ENCODE results near the gene ZNF768.
"Not testable (repeated sequence)": the region's sequence is repeated elsewhere in the genome, so short reads cannot be mapped to it uniquely, and the experiment has no call there.

Gene ZNF768

DNA sequence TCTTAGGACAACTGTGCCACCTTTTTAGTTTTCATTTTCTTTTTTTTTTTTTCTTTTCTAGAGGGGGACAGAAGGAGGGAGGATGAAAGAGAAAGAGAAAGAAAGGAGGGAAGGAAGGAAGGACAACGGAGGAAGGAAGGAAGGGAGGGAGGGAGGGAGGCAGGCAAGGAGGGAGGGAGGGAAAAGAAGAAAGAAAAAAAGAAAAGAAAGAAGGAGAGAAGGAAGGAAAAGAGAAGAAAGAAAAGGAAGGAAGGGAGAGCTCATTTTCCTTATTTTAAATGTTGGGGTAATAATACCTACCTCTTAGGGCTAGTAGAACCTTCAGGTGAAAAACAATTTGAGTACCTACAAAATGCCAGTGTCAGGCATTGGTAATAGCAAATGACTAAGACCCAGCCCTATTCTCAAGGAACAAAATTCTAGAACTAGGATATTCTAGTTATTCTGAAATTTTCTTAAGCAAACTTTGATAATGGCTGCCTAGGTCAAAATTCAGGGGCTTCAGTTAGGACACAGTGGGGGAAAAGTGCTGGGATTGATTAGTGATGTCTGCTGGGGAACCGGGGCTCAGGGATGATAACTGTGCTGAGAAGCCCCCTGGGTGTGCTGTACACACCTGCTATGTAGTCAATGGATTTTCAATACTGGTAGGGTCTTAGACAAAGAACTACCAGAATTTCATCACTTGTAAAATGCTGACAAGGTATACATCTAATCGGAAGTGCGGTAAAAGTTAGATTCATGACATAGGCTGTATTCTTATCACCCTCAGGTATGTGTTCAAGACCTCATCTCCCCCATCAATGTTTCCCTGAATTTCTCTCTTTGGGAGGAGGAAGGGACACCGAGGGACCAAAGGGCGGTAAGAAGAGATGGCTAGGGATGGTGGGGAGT lies 22.7 kb downstream of the ZNF768 start:
- DNase-seq = no peak

DNA sequence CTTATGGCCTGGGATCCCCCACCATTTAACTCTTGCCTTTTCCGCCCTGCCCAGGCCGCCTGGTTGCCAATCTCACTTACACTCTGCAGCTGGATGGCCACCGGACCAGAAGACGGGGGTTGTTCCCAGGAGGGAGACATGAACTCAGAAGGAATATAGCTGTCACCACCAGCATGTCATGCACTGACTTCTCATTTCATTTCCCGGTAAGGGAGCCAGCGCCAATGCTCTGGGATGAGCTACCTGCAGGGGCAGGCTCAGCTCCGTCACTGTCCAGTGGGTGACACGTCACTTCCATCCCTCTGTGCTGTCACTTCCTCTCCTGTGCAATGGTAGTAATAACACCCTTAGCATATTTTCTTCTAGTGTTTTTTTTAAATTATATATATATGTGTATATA lies 27.1 kb downstream of the ZNF768 start:
- DNase-seq = peak; percentile 56

DNA sequence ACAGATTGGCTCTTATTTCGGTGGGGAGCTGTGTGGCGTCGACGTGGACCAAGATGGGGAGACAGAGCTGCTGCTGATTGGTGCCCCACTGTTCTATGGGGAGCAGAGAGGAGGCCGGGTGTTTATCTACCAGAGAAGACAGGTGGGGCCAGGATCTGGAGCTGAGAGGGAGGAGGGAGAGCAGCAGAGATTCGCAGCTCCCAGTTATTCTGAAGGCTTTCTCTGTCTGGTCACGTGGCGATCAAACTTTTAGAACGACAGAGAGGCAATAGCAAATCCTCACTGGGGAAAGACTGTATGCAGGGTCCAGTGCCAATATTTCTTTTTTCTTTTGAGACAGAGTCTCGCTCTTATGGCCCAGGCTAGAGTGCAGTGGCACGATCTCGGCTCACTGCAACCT lies 31.7 kb downstream of the ZNF768 start:
- no peak for DNase-seq

DNA sequence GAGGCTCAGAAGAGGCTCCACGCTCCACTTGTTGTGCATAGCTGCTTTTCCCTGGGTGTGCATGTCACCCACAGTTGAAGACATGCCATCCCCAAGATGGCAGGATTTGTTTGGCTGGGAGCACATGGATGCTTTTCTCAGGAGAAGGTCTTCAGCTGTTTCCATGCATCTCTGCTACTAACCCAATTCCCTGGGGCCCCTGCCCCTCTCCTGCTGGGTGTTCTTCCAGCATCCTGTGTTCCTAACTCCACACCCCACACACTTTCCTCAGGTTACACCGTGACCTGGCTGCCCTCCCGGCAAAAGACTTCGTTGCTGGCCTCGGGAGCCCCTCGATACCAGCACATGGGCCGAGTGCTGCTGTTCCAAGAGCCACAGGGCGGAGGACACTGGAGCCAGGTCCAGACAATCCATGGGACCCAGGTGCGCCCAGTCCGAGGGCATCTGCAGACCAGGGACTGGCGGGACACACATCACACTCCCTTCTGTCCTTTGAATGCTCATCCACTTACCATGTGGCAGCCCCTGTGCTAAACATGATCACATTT lies 32.4 kb downstream of the ZNF768 start:
- DNase-seq = no peak

DNA sequence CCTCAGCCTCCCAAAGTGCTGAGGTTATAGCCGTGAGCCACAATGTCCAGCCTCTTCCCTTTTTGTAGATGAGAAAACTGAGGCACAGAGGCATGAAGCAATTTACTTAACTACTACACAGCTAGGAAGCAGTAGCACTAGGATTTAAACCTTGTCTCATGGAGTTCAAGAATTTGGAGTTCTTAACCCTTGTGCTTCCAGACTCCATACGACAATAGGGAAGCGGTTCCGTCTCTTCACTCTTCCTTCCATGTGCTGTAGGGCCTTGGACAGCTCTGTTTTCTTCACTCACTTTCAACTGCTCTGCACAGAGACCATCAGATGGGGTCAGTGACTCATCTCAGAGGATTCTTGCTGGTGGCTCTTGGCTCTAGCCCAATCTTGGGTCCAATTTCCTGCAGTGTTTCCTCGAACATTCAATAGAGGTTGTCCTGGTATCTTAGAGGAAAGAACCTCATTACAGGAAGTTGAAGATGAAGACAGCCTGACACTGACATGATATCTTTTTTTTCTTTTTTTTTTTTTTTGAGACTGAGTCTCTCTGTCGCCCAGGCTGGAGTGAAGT lies 34.5 kb downstream of the ZNF768 start:
- DNase-seq = peak; percentile 21

DNA sequence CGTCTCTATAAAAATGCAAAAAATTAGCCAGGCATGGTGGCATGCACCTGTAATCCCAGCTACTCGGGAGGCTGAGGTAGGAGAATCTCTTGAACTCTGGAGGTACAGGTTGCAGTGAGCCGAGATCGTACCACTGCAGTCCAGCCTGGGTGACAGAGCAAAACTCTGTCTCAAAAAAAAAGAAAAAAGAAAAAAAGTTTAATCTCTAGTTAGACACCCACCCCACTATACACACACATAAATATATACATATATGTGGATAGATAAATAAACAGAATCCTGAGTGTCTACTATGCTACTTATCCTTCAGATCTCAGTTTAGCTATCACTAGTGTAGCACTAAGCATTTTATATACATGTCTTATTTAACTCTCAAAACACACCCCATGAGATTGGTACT lies 35.1 kb downstream of the ZNF768 start:
- no peak for DNase-seq

DNA sequence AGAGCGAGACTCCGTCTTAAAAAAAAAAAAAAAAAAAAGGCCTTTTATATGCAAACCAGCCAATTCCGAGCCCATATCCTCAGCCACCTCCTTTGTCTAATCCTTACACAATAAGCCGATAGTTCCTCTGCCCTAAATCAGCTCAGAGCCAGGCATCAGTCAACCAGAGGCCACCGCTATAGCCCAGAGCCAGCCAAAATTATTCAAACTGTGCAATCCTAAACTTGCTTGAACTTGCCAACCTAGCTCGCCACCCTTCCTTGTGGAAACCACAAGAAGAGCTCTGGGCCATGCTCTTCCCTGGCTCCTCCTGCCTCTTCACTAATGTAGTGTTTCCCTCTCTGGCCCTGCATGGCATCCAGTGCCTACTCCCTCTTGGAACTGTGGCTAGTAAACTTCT lies 36.2 kb downstream of the ZNF768 start:
- DNase-seq = no peak

DNA sequence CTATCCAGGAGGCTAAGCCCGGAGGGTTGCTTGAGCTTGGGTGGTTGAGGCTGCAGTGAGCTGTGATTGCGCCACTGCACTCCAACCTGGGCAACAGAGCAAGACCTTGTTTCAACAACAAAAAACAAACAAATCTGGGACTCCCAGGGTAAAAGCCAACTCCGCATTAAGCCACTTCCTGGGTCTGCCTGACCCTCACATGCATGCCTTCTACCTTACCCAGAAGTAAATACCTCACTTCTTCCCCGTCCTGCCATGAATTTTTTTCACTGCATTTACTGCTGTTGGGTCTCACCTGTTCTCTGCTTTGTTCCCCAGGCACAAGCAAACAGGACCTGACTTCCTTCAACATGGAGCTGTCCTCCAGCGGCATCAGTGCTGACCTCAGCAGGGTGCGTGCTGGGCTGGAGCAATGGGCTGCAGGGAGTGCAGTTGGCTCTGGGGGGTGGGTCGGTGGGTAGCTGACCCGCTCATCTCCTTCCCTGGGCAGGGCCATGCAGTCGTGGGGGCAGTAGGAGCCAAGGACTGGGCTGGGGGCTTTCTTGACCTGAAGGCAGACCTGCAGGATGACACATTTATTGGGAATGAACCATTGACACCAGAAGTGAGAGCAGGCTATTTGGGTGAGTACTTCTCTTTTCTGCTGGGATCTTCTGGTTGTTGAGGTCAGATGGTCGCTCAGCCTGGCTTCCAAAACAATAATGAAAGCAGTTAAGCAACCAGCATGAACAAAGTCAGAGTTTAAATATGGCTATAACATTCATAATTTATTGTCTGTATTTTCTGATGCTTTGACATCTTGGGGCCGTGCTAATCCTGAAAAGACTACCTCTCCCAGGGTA lies 37.4 kb downstream of the ZNF768 start:
- no peak for DNase-seq

DNA sequence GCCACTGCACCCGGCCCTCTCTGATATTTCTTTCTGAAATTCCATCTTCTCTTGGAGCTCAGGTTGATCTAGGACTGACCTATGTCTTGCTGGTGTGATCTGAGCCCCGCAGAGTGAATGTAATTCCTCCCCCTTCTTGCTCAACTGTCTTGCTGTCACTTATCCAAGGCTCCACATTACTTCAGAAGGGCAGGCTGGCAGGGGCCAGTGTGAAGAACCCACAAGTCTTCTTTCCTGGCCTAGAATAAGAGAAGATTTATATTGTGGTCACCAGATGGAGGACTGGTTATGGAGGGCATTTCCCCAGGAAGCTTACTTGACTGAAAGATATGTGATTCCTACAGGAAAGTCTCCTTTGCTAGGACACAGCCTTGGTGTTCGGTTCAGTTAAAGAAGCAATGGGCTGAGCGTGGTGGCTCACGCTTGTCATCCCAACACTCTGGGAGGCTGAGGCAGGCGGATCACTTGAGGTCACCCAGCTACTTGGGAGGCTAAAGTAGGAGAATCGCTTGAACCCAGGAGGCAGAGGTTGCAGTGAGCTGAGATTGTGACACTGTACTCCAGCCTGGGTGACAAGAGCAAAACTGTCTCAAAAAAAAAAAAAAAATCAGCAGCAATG lies 40.4 kb downstream of the ZNF768 start:
- no peak for DNase-seq

DNA sequence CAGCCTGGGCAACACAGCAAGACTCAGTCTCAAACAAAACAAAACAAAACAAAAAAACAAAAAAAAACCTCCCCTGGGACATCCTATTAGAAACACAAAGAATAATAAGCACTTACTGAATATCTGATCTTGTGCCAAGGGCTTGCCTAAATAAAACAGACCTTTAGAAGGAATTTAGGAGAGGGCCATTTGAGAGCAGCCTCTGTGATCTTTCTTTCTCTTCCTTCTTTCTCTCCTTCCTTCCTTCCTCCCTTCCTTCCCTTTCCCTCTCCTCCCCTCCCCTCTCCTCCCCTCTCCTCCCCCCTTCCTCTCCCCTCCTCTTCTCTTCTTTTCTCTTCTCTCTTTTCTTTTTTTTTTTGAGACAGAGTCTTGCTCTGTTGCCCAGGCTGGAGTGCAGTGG lies 41.5 kb downstream of the ZNF768 start:
- DNase-seq = no peak

DNA sequence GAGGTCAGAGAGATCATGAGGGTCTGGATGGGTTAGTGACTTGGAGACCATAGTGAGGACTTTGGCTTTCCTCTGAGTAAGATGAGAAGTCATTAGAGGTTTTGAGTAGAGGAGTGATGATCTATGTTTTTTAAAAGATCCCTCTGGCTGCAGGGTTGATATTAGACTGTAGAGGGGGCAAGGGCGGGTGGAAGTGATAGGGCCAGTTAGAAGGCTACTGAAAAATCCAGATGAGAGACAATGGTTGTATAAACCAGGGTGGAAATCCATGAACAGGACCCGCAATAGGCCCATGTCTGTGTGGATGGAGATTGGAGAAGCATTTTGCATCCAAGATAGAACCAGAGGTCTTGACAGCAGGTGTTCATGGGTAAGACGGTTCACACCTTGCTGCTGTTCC lies 44.0 kb downstream of the ZNF768 start:
- no peak for DNase-seq

DNA sequence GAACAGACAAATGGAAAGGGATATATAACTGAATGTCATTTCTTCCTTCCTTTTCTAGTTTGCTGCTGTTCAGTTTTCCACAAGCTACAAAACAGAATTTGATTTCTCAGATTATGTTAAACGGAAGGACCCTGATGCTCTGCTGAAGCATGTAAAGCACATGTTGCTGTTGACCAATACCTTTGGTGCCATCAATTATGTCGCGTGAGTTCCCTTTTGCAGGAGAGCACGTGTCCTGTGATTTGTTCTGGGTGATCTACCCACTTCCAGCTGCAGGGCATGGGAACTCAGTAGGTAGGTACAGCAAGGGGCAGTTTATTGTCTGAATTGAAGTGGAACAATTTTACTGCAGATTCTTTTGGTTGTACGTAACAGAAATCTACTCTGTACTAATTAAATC lies 45.0 kb downstream of the ZNF768 start:
- no peak for DNase-seq

DNA sequence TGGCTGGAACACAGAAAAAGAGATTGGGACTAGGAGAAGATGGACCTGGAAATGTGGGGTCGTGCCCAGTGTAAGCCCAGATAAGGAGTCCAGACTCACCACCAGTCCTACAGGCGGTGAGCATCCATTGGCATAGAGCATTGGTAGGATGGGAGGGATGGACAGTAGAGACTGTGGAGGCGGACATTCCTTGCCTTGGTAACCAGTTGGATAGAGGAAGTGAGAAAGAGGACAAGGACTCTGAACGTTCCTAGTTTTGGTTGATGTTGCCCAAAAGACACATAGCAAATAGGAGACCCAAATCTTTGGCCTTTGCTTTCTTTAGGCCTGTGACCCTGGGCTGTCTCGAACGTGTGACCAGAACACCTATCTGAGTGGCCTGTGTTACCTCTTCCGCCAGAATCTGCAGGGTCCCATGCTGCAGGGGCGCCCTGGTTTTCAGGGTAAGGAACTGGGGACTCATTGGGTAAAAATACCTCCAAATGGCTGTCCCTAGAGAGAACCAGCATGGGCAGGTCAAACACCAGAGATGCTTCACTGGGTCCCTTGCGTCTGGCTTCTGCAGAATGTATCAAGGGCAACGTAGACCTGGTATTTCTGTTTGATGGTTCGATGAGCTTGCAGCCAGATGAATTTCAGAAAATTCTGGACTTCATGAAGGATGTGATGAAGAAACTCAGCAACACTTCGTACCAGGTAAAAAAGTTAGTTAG lies 47.4 kb downstream of the ZNF768 start:
- no peak for DNase-seq

DNA sequence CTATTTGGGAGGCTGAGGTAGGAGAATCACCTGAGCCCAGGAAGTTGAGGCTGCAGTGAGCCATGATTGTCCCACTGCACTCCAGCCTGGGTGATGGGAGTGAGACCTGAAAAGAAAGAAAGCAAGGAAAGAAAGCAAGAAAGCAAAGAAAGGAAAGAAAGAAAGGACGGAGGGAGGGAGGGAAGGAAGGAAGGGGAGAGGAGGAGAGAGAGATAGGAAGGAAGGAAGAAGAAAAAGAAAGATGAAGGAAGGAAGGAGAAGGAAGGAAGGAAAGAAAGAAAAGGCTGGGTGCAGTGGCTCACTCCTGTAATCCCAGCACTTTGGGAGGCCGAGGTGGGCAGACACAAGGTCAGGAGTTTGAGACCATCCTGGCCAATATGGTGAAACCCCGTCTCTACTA lies 48.6 kb downstream of the ZNF768 start:
- DNase-seq = not testable (repeated sequence)

DNA sequence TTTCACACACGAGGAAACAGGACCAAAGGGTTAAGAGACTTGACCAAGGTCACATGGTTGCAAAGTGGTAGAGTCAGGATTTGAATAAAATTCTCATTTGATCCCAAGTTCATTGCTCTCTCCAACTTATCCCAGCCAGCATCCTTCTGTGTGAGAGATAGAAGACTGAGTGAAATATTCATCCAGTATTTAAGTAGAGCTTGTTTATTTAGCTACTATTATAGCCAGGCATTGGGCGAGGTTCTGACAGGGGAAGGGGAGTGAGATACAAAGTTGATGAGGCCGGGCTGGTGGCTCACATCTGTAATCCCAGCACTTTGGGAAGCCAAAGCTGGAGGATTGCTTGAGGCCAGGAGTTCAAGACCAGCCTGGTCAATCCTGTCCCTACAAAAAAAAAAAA lies 49.4 kb downstream of the ZNF768 start:
- no peak for DNase-seq

DNA sequence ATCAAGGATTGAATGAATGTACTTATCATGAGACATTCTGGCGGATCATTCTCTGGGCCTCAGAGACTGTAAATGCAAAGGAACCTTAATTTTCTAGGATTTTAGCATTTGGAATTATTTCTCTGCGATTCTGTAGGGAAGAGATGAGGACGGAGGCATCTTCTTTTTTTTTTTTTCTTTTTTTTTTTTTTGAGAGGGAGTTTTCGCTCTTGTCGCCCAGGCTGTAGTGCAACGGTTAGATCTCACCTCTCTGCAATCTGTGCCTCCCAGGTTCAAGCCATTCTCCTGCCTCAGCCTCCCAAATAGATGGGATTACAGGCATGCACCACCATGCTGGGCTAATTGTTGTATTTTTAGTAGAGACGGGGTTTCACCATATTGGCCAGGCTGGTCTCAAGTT lies 51.7 kb downstream of the ZNF768 start:
- DNase-seq = no peak

DNA sequence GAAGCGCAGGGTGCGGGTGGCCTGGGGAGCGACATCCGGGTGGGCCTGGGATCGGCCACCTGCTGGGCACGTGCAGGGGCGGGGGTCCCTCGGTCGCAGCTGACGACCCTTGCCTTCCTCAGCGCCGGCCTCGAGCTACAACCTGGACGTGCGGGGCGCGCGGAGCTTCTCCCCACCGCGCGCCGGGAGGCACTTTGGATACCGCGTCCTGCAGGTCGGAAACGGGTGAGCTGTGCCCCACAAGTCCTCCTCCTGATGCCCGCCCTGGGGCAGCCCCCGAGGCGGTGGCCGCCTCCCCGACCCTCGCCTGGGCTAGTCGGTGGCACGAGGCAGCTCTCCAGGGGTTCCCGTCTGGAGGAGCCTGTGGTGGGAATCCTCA lies 52.3 kb downstream of the ZNF768 start:
- no peak for DNase-seq
